H4 (cell line): ENCODE data around the gene DIO2. TPM values are rescaled to one million over a fixed set of nuclear protein-coding genes. Genes with fewer than 3 reads are reported as not detected.

Experiments used
- DNase-seq: peaks from one replicate; pipeline ENCODE4 v3.0.0-alpha.2; 2015; ENCODE audit warnings: low spot score
- total RNA-seq: library from RNA; depleted of rRNA; stranded (reverse); fragments of >200 nt; shearing (Covaris generic); gene quantifications from 2 replicates; pipeline ENCODE4 v1.2.3, GENCODE V29; 2014

DIO2 gene
- total RNA-seq, 1 experiment from 2014 or later, result 37.3 TPM

GRCh38 chr14:80167793-80168448 is 43.4 kb downstream of the DIO2 start:
- no peak for DNase-seq

DNA sequence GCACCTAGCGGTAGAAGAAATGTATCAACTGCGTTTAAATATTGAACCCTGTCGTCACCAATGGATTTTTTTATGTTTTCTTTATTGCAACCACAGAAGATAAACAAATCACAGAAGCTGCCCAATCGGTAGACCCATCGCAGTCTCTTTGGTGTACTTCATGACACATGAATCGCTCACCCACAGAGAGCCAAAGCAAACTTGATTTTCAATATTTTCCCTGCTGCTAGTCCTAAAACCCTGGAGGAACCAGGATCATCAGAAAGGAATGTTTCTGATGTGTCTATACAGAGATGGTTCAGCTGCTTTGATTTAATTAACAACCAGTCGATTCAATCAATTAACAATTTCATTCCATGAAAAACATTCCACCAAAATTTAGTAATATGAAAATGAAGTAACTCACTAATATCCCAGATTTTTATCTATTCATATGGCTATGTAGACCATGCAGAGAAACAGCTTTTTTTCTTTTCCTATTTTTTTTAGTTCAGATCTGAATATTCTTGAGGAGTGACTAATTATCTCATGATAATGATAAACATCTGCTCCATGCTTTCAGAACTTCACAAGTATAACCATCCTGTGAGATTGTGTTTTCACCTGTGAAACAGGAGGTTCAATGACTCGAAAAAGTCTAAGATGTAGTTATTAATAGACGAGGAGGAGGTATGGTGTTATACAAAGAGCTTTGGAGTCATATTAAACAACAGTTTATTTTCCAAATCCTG is 46.1 kb downstream of the DIO2 start:
- no peak for DNase-seq

DNA sequence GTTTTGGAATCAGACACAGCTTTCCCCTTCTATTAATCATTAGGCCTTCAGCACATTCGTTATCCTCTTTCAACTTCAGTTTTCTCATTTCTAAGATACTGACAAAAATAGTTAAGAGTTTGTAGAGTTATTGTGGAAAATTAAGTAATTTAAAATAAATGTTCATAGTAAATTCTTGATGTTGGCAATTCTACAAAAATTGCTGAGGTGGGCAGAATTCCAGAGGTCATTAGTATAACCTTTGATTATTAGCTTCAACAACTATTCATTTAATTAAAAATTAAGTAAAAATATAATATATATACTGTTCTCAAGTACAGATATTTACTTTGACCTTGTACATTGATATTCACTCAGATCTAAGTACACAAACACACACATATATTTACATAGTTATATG is 58.5 kb downstream of the DIO2 start:
- DNase-seq, result no peak

DNA sequence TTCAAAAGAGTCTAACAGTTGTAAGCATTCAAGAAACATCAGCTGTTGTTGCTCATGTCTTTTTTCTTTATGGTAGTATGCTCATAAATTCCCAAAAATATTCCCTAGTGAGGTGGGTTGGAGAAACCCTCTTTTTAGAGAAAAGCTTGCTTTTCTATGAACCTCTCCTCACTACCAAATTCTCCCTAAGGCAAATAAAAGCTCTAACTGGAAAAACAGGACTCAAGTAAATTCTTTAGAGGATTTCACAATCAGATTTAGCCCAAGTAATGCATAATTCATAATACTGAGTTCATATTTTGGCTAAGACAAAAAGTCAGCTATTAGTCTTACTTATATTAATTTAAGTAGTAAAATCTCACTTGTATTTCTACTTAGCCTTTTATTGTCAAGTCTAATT is 59.1 kb downstream of the DIO2 start:
- no peak for DNase-seq

GRCh38 chr14:80150301-80150700 is 61.0 kb downstream of the DIO2 start:
- DNase-seq, result no peak
